GM12878 (cell line): ENCODE results near the gene GGT5. TPM values are rescaled to one million over a fixed set of nuclear protein-coding genes. Genes with fewer than 3 reads are reported as not detected.
"Not testable (repeated sequence)": the region's sequence is repeated elsewhere in the genome, so short reads cannot be mapped to it uniquely, and the experiment has no call there.

Experiments
- ATAC-seq: fragments of 200-7000 bp; cut with Tn5 transposase; 3 replicates; pipeline ENCODE4 v1.9.1; 2020; ENCODE audit warnings: mild to moderate bottlenecking, moderate library complexity
- BruUV-seq: library from RNA; stranded (reverse); fragments of 400-500 nt; replicated peaks from 2 replicates; lab custom pipeline; 2021; lab: Mats Ljungman, UMichigan
- CTCF ChIA-PET: fragments of 300-600 bp; sonication (Branson Sonifier 250); formaldehyde crosslinking; extraction: SDS; loops from one replicate; lab custom pipeline; 2021; ENCODE audit warnings: inconsistent platforms; lab: Yijun Ruan, JAX
- POLR2A ChIA-PET: fragments of 350-600 bp; formaldehyde crosslinking; extraction: SDS; loops from one replicate; lab custom pipeline; 2021; ENCODE audit warnings: inconsistent platforms; lab: Charles Lee
- RAD21 ChIA-PET: fragments of 300-600 bp; sonication (Branson Sonifier 250); formaldehyde crosslinking; loops from one replicate; lab custom pipeline; 2023; ENCODE audit warnings: antibody characterized with exemption; ENCODE audit not compliant: unreplicated experiment; lab: Charles Lee
- SMC1A ChIA-PET: fragments of 300-600 bp; sonication (Branson Sonifier 250); formaldehyde crosslinking; loops from one replicate; lab custom pipeline; 2023; ENCODE audit not compliant: unreplicated experiment, uncharacterized antibody; lab: Charles Lee
- DNase-seq: peaks from one replicate; pipeline ENCODE4 v3.0.0-alpha.2; 2011; ENCODE audit warnings: low read depth, low spot score
- FAIRE-seq: peaks from 3 replicates; lab custom pipeline; 2011; peaks lifted over from hg19 to GRCh38; lab: Jason Lieb, UNC
- H2AFZ ChIP-seq: 2 replicates; pipeline ENCODE4 v1.6.0; 2011; ENCODE audit warnings: low read depth, low read length, control low read depth; ENCODE audit not compliant: control insufficient read depth
- H3K27ac ChIP-seq: 2 replicates; pipeline ENCODE4 v1.5.1; 2011; ENCODE audit warnings: control low read depth; ENCODE audit not compliant: control insufficient read depth, insufficient read depth
- H3K27me3 ChIP-seq, 2 experiments: replicated peaks in 1 of 2; 2 replicates each; pipeline versions ENCODE4 v1.6.0 to v1.6.1; 2011; ENCODE audit warnings: low read length in 1 of 2; ENCODE audit not compliant: control insufficient read depth in 2 of 2, insufficient read depth in 2 of 2
- H3K36me3 ChIP-seq, 2 experiments: 2 replicates each; pipeline ENCODE4 v1.5.1; 2011; ENCODE audit warnings: low read length in 1 of 2; ENCODE audit not compliant: control insufficient read depth in 2 of 2, insufficient read depth in 2 of 2
- H3K4me1 ChIP-seq: 2 replicates; pipeline ENCODE4 v1.6.1; 2011; ENCODE audit warnings: mild to moderate bottlenecking, low read length, moderate library complexity, mixed read lengths; ENCODE audit not compliant: control insufficient read depth, insufficient read depth
- H3K4me2 ChIP-seq: 2 replicates; pipeline ENCODE4 v1.6.0; 2011; ENCODE audit warnings: control low read depth; ENCODE audit not compliant: control insufficient read depth, insufficient read depth
- H3K4me3 ChIP-seq: fragments of 200-600 bp; sonication (generic); 2 replicates; pipeline ENCODE4 v1.5.1; 2016
- H3K79me2 ChIP-seq: 2 replicates; pipeline ENCODE4 v1.6.0; 2011; ENCODE audit warnings: low read length; ENCODE audit not compliant: control insufficient read depth, insufficient read depth
- H3K9ac ChIP-seq: 2 replicates; pipeline ENCODE4 v1.8.0; 2011; ENCODE audit warnings: low read length, control low read depth, mixed read lengths; ENCODE audit not compliant: control insufficient read depth, insufficient read depth
- H3K9me3 ChIP-seq: replicated peaks from 3 replicates; pipeline ENCODE4 v1.5.1; 2011; ENCODE audit warnings: mild to moderate bottlenecking, low read length; ENCODE audit not compliant: control insufficient read depth, insufficient read depth
- H4K20me1 ChIP-seq: 2 replicates; pipeline ENCODE4 v1.6.0; 2011; ENCODE audit not compliant: control insufficient read depth, insufficient read depth
- BMI1 ChIP-seq: fragments of 450-650 bp; IDR thresholded peaks from 2 replicates; pipeline ENCODE4 v1.6.1; 2016; ENCODE audit warnings: mild to moderate bottlenecking, moderate library complexity, borderline replicate concordance
- CBX3 ChIP-seq: fragments of 200-600 bp; sonication (generic); IDR thresholded peaks from 2 replicates; pipeline ENCODE4 v1.6.1; 2016; ENCODE audit warnings: low read depth, borderline replicate concordance
- GABPA ChIP-seq: IDR thresholded peaks from 2 replicates; pipeline ENCODE4 v1.6.1; 2014; ENCODE audit warnings: antibody characterized with exemption, low read depth, mild to moderate bottlenecking, inconsistent platforms
- LARP7 ChIP-seq: fragments of 450-650 bp; IDR thresholded peaks from 2 replicates; pipeline ENCODE4 v1.6.1; 2017; ENCODE audit warnings: mild to moderate bottlenecking
- SMC3 ChIP-seq: IDR thresholded peaks from 2 replicates; pipeline ENCODE4 v1.6.1; 2011; ENCODE audit warnings: low read length, improper control_type of control experiment, borderline replicate concordance
- WGBS: methylation state at CpG from one replicate; pipeline ENCODE4 v1.1.6; 2016; ENCODE audit warnings: low lambda C conversion rate; ENCODE audit not compliant: insufficient replicate concordance, insufficient coverage; ENCODE audit errors: missing lambda C conversion rate; 5-methylcytosine and 5-hydroxymethylcytosine counted together
- in situ Hi-C: fragments of 300-500 bp; cut with MboI; formaldehyde crosslinking; loops from 9 replicates; pipeline ENCODE4 v1.14.3; 2018; ENCODE audit warnings: mixed read lengths
- intact Hi-C: fragments of 100-400 bp; cut with micrococcal nuclease; formaldehyde crosslinking; loops from one replicate; pipeline ENCODE4 v1.14.2; 2022; ENCODE audit not compliant: unreplicated experiment
- polyA plus RNA-seq, 11 experiments: library from polyadenylated mRNA; depleted of rRNA in 4 of 11; unstranded in 6 of 11; stranded (reverse) in 5 of 11; fragments of >200 nt; fragmentation: Nextera tagmentation in 4 of 11; fragmentation: Illumina TruSeq in 1 of 11; extraction: Ambion mirVana in 4 of 11; extraction: Trizol in 1 of 11; gene quantifications; 1 replicate in 1 of 11; 2 replicates in 10 of 11; pipeline versions ENCODE4 v1.2.1 to v1.2.3, GENCODE V29; 2011 to 2016; ENCODE audit warnings: inconsistent platforms in 2 of 11, missing spikeins in 2 of 11, low read depth in 1 of 11
- total RNA-seq, 4 experiments: library from RNA; depleted of rRNA in 3 of 4; stranded (reverse); fragments of >200 nt in 3 of 4; fragmentation: Illumina TruSeq in 1 of 4; extraction: Trizol in 1 of 4; gene quantifications; 2 replicates each; pipeline versions ENCODE4 v1.2.1 to v1.2.3, GENCODE V29; 2013 to 2021
- TF ChIP-seq, protein P1 (sequence below): IDR thresholded peaks from 2 replicates; pipeline ENCODE4 v1.6.1; 2011; ENCODE audit warnings: borderline replicate concordance, low read depth, mild to moderate bottlenecking, moderate library complexity, low read length; ENCODE audit not compliant: insufficient read depth, poor library complexity, severe bottlenecking
- TF ChIP-seq, protein P2 (sequence below): fragments of 150-350 bp; IDR thresholded peaks from 2 replicates; pipeline ENCODE4 v1.6.1; 2016; ENCODE audit warnings: low read depth, low read length

The GGT5 gene
- total and polyA plus RNA-seq, 10 of the 15 experiments (the other 5 are each of a cell fraction or from before 2014, with no cell fraction given), result 0.34 TPM; not detected in 9

DNA sequence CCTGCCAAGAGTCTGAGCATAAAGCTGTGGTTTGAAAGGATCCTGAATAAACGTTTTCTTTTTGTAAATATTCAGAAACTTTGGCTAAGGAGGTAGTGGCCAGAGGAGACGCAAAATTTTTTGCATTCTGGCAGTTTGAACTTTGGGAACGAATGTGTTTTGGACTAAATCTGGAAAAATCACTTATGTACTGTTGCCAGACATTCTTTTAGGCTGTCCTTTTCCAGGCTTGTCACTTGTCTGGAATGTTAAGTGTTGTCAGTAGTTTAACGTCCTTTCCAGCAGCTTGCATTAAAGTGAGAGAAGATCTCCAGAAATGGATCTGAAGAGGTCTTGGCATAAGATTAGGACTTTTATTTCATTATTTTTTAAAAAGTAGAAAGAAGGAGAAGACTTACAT lies 44.2 kb upstream of the GGT5 start:
- TF ChIP-seq GABPA, result no peak
- TF ChIP-seq SMC3, result no peak
- TF ChIP-seq LARP7, result no peak
- no peak for TF ChIP-seq CBX3
- TF ChIP-seq, protein P1, sequence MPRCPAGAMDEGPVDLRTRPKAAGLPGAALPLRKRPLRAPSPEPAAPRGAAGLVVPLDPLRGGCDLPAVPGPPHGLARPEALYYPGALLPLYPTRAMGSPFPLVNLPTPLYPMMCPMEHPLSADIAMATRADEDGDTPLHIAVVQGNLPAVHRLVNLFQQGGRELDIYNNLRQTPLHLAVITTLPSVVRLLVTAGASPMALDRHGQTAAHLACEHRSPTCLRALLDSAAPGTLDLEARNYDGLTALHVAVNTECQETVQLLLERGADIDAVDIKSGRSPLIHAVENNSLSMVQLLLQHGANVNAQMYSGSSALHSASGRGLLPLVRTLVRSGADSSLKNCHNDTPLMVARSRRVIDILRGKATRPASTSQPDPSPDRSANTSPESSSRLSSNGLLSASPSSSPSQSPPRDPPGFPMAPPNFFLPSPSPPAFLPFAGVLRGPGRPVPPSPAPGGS, result no peak
- no peak for TF ChIP-seq BMI1
- TF ChIP-seq, protein P2, sequence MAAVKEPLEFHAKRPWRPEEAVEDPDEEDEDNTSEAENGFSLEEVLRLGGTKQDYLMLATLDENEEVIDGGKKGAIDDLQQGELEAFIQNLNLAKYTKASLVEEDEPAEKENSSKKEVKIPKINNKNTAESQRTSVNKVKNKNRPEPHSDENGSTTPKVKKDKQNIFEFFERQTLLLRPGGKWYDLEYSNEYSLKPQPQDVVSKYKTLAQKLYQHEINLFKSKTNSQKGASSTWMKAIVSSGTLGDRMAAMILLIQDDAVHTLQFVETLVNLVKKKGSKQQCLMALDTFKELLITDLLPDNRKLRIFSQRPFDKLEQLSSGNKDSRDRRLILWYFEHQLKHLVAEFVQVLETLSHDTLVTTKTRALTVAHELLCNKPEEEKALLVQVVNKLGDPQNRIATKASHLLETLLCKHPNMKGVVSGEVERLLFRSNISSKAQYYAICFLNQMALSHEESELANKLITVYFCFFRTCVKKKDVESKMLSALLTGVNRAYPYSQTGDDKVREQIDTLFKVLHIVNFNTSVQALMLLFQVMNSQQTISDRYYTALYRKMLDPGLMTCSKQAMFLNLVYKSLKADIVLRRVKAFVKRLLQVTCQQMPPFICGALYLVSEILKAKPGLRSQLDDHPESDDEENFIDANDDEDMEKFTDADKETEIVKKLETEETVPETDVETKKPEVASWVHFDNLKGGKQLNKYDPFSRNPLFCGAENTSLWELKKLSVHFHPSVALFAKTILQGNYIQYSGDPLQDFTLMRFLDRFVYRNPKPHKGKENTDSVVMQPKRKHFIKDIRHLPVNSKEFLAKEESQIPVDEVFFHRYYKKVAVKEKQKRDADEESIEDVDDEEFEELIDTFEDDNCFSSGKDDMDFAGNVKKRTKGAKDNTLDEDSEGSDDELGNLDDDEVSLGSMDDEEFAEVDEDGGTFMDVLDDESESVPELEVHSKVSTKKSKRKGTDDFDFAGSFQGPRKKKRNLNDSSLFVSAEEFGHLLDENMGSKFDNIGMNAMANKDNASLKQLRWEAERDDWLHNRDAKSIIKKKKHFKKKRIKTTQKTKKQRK, result no peak
- Histone ChIP-seq H3K4me3 (no peak overlapping the region), H3K27me3 (no peaks in the 10 kb centered on the region), H3K27ac (no peak overlapping the region), H3K9me3 (no peaks in the 10 kb centered on the region), H2AFZ (no peak overlapping the region), H3K9ac (no peak overlapping the region), H3K4me2 (no peak overlapping the region), H3K36me3 (no peaks in the 10 kb centered on the region), H4K20me1 (no peaks in the 10 kb centered on the region), H3K4me1 (peaks cover 33% of the 10 kb centered on the region), H3K79me2 (peaks cover 38% of the 10 kb centered on the region)
- intact Hi-C loops, result no loop called here
- WGBS, result 67% methylated on average over 4 of the region's 4 CpGs
- CTCF ChIA-PET, result interaction anchor here (3.0 kb wide), 1 partner anchor 16 kb away, joined by 8 read pairs; no protein-coding TSS in a partner anchor
- DNase-seq (no peak), FAIRE-seq (no peak), ATAC-seq (no peak)
- POLR2A ChIA-PET, result interaction anchor here (1.2 kb wide), 1 partner anchor 225 kb away, joined by 3 read pairs; no protein-coding TSS in a partner anchor
- RAD21 ChIA-PET, result interaction anchor here (0.5 kb wide), 1 partner anchor 218 kb away, joined by 3 read pairs; no protein-coding TSS in a partner anchor
- no TSS peak for BruUV-seq
- SMC1A ChIA-PET, result interaction anchor here (0.6 to 1.3 kb wide), 4 partner anchors 8 to 151 kb away, joined by 3 read pairs; no protein-coding TSS in a partner anchor
- in situ Hi-C loops, result no loop called here

DNA sequence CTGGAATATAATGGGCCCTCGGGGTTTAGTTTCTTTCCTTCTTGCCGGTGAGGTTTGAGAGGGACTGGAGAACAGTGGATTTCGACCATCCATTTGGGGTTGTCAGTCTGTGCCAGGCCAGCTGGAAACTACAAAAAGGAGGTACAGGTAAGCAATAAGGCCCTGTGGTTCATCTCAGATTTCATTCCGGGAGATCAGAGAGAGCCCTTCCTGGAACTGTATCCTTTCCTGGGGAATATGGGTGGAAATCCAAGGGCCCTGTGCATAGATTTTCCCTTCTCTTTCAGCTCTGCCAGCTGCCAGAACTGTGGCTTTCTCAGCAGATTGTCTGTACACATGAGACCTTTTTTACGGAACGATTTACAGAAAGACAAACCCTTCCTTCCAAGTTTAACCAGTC lies 42.9 kb upstream of the GGT5 start:
- peaks cover 46% of the 10 kb centered on the region for H3K79me2 ChIP-seq
- ATAC-seq, H3K36me3 ChIP-seq, BruUV-seq, H3K4me2 ChIP-seq, intact Hi-C loops, DNase-seq, H3K27ac ChIP-seq, H3K27me3 ChIP-seq, in situ Hi-C loops, H2AFZ ChIP-seq, H3K4me3 ChIP-seq, SMC1A ChIA-PET, RAD21 ChIA-PET, H3K9ac ChIP-seq, FAIRE-seq, H3K9me3 ChIP-seq, H4K20me1 ChIP-seq: not testable (repeated sequence)
- CTCF ChIA-PET, result interaction anchor here (3.0 kb wide), 1 partner anchor 15 kb away, joined by 8 read pairs; no protein-coding TSS in a partner anchor
- POLR2A ChIA-PET, result interaction anchor here (0.5 to 0.6 kb wide), 2 partner anchors 20 to 146 kb away, joined by 4 read pairs; no protein-coding TSS in a partner anchor
- WGBS, result over 99% methylated on average over 6 of the region's 6 CpGs
- H3K4me1 ChIP-seq, result peaks cover 33% of the 10 kb centered on the region
